Keratinocyte (primary cell): ENCODE measurements around the gene CRX. TPM values are rescaled to one million over a fixed set of nuclear protein-coding genes. Genes with fewer than 3 reads are reported as not detected.

Experiments
- DNase-seq: peaks from one replicate; pipeline ENCODE4 v3.0.0-alpha.2; 2011; ENCODE audit warnings: low read depth, missing footprints, low spot score
- FAIRE-seq: peaks from 2 replicates; lab custom pipeline; 2011; peaks lifted over from hg19 to GRCh38; lab: Jason Lieb, UNC
- H2AFZ ChIP-seq: 2 replicates; pipeline ENCODE4 v1.6.0; 2012; ENCODE audit warnings: low read length, control low read depth, inconsistent platforms; ENCODE audit not compliant: control insufficient read depth
- H3K27ac ChIP-seq: 2 replicates; pipeline ENCODE4 v1.5.1; 2011; ENCODE audit warnings: low read length; ENCODE audit not compliant: control insufficient read depth, insufficient read depth
- H3K27me3 ChIP-seq: 3 replicates; pipeline ENCODE4 v1.6.0; 2011; ENCODE audit warnings: low read length; ENCODE audit not compliant: control insufficient read depth, insufficient read depth; ENCODE audit errors: extremely low read depth
- H3K36me3 ChIP-seq, 2 experiments: 2 replicates in 1 of 2; 3 replicates in 1 of 2; pipeline ENCODE4 v1.5.1; 2011; ENCODE audit warnings: low read length in 2 of 2, mild to moderate bottlenecking in 1 of 2; ENCODE audit not compliant: control insufficient read depth in 2 of 2, insufficient read depth in 2 of 2; ENCODE audit errors: extremely low read depth in 1 of 2
- H3K4me1 ChIP-seq: 3 replicates; pipeline ENCODE4 v1.5.1; 2011; ENCODE audit warnings: low read length; ENCODE audit not compliant: control insufficient read depth, insufficient read depth; ENCODE audit errors: extremely low read depth
- H3K4me2 ChIP-seq: 3 replicates; pipeline ENCODE4 v1.6.0; 2011; ENCODE audit warnings: low read depth, low read length; ENCODE audit not compliant: control insufficient read depth, insufficient read depth; ENCODE audit errors: extremely low read depth
- H3K4me3 ChIP-seq, 3 experiments: fragments of 200-600 bp in 1 of 3; sonication (generic) in 1 of 3; 2 replicates in 2 of 3; 3 replicates in 1 of 3; pipeline ENCODE4 v1.5.1; 2011 to 2016; ENCODE audit warnings: low read length in 3 of 3, mild to moderate bottlenecking in 3 of 3, control low read depth in 2 of 3, inconsistent platforms in 1 of 3, low read depth in 1 of 3, mixed read lengths in 1 of 3, mixed run types in 1 of 3, moderate library complexity in 1 of 3; ENCODE audit not compliant: control insufficient read depth in 2 of 3, insufficient read depth in 2 of 3; ENCODE audit errors: extremely low read depth in 1 of 3
- H3K79me2 ChIP-seq: 2 replicates; pipeline ENCODE4 v1.6.0; 2012; ENCODE audit warnings: low read length; ENCODE audit not compliant: control insufficient read depth, insufficient read depth
- H3K9ac ChIP-seq: 3 replicates; pipeline ENCODE4 v1.6.0; 2011; ENCODE audit warnings: low read length; ENCODE audit not compliant: control insufficient read depth, insufficient read depth; ENCODE audit errors: extremely low read depth
- H3K9me1 ChIP-seq: 3 replicates; pipeline ENCODE4 v1.6.0; 2011; ENCODE audit warnings: low read length; ENCODE audit not compliant: control insufficient read depth, insufficient read depth; ENCODE audit errors: extremely low read depth
- H3K9me3 ChIP-seq: 2 replicates; pipeline ENCODE4 v1.5.1; 2012; ENCODE audit warnings: low read depth, low read length; ENCODE audit not compliant: control insufficient read depth
- H4K20me1 ChIP-seq: 3 replicates; pipeline ENCODE4 v1.6.0; 2011; ENCODE audit warnings: low read length; ENCODE audit not compliant: control insufficient read depth, insufficient read depth; ENCODE audit errors: extremely low read depth
- CTCF ChIP-seq, 3 experiments: IDR thresholded peaks in 1 of 3; conservative IDR thresholded peaks in 1 of 3; optimal IDR thresholded peaks in 1 of 3; 2 replicates in 2 of 3; 3 replicates in 1 of 3; pipeline versions ENCODE3 to v1.5.1; 2011; ENCODE audit warnings: low read length in 3 of 3, mild to moderate bottlenecking in 3 of 3, moderate library complexity in 2 of 3, control low read depth in 1 of 3, inconsistent platforms in 1 of 3; ENCODE audit not compliant: insufficient read depth in 2 of 3; ENCODE audit errors: extremely low read depth in 1 of 3
- EZH2 ChIP-seq: IDR thresholded peaks from one replicate; pipeline ENCODE4 v1.6.1; 2012; ENCODE audit warnings: inconsistent platforms, mild to moderate bottlenecking, low read length, moderate library complexity
- dilution Hi-C: fragments of 300-500 bp; cut with MboI; formaldehyde crosslinking; loops from one replicate; pipeline ENCODE4 v1.7.0; 2020; ENCODE audit warnings: low sequenced_read_pairs; ENCODE audit not compliant: extremely low pct_ligation_motif_present
- polyA plus RNA-seq, 5 experiments: library from polyadenylated mRNA; depleted of rRNA in 3 of 5; stranded (reverse) in 3 of 5; stranded (forward) in 1 of 5; unstranded in 1 of 5; fragments of >200 nt; gene quantifications; 1 replicate in 1 of 5; 2 replicates in 3 of 5; 3 replicates in 1 of 5; pipeline versions ENCODE4 v1.2.1 to v1.2.3, GENCODE V29; 2011 to 2012; ENCODE audit warnings: missing spikeins in 2 of 5, low read depth in 1 of 5, low replicate concordance in 1 of 5
- small RNA-seq, 3 experiments: library from RNA; depleted of rRNA; stranded (forward); fragments of <200 nt; gene quantifications; one replicate each; pipeline ENCODE3, GENCODE V24; 2012; ENCODE audit warnings: low read depth in 3 of 3, low replicate concordance in 1 of 3; ENCODE audit not compliant: insufficient read length in 3 of 3

The CRX gene
- polyA plus RNA-seq, 1 donor (not counting 4 experiments of a cell fraction or from before 2014, with no cell fraction given), result not detected

- no peak for TF ChIP-seq CTCF (optimal IDR thresholded peaks at IDR 0.05 in 1 of 3, IDR thresholded peaks at IDR 0.05 in 1 of 3, conservative IDR thresholded peaks at IDR 0.05 in 1 of 3; ENCODE audit: extremely low read depth in 1 of 3, insufficient read depth in 2 of 3, low read length in 3 of 3)
- no peak for TF ChIP-seq EZH2
- H3K9me1 ChIP-seq, result no peaks in the 10 kb centered on the region
- DNase-seq (no peak), FAIRE-seq (no peak)
- H3K4me2 ChIP-seq, result no peak overlapping the region
- dilution Hi-C loops, result no loop called here
- H3K27ac ChIP-seq, result no peak overlapping the region
- H3K9me3 ChIP-seq, result no peaks in the 10 kb centered on the region
- no peaks in the 10 kb centered on the region for H4K20me1 ChIP-seq
- no peak overlapping the region for H2AFZ ChIP-seq
- no peaks in the 10 kb centered on the region for H3K79me2 ChIP-seq
- no peak overlapping the region for H3K9ac ChIP-seq
- no peaks in the 10 kb centered on the region for H3K4me1 ChIP-seq
- no peaks in the 10 kb centered on the region for H3K27me3 ChIP-seq
- no peaks in the 10 kb centered on the region for H3K36me3 ChIP-seq
- H3K4me3 ChIP-seq, result no peak overlapping the region
Observed at GRCh38 chr19:47891622-47891922, 69.8 kb downstream of the CRX start.

- H3K4me2 ChIP-seq, result no peak overlapping the region
- no peaks in the 10 kb centered on the region for H3K4me1 ChIP-seq
- no peaks in the 10 kb centered on the region for H3K27me3 ChIP-seq
- FAIRE-seq (no peak), DNase-seq (no peak)
- H3K9me1 ChIP-seq, result no peaks in the 10 kb centered on the region
- no peaks in the 10 kb centered on the region for H3K36me3 ChIP-seq
- dilution Hi-C loops, result no loop called here
- no peaks in the 10 kb centered on the region for H3K9me3 ChIP-seq
- H2AFZ ChIP-seq, result no peak overlapping the region
- no peak overlapping the region for H3K4me3 ChIP-seq
- no peak overlapping the region for H3K9ac ChIP-seq
- TF ChIP-seq CTCF (optimal IDR thresholded peaks at IDR 0.05 in 1 of 3, IDR thresholded peaks at IDR 0.05 in 1 of 3, conservative IDR thresholded peaks at IDR 0.05 in 1 of 3; ENCODE audit: extremely low read depth in 1 of 3, insufficient read depth in 2 of 3, low read length in 3 of 3) (no peak), EZH2 (no peak)
- H3K79me2 ChIP-seq, result no peaks in the 10 kb centered on the region
- H3K27ac ChIP-seq, result no peak overlapping the region
- H4K20me1 ChIP-seq, result no peaks in the 10 kb centered on the region
Observed at GRCh38 chr19:47891923-47892666, 70.4 kb downstream of the CRX start.

Small RNAs within 50 kb of the gene (small RNA-seq; reads per million reads assigned to genes)
- 0 reads per million in 3 experiments for gene AC008745.1

Other genes with a start within 250 kb of the CRX start
- not detected in 3 replicates for gene ZNF541, start 248.8 kb upstream of the CRX start, polyA plus RNA-seq
- 0.28 to 0.50 TPM (median 0.42 TPM) in 3 replicates for gene BICRA, start 212.8 kb upstream of the CRX start, polyA plus RNA-seq
- gene EHD2, start 108.5 kb upstream of the CRX start, polyA plus RNA-seq, result 18.3 to 48.5 TPM (median 23.7 TPM) in 3 replicates
- gene NOP53, start 76.4 kb upstream of the CRX start, polyA plus RNA-seq, result 64.5 to 80.2 TPM (median 73.9 TPM) in 3 replicates
- 421 to 777 TPM (median 509 TPM) in 3 replicates for gene SELENOW, start 43.2 kb upstream of the CRX start, polyA plus RNA-seq
- gene TPRX1, start 17.4 kb upstream of the CRX start, polyA plus RNA-seq, result not detected in 3 replicates
- not detected in 3 replicates for gene TPRX2, start 37.3 kb downstream of the CRX start, polyA plus RNA-seq
- gene SULT2A1, start 64.4 kb downstream of the CRX start, polyA plus RNA-seq, result not detected in 3 replicates
- gene BSPH1, start 170.2 kb downstream of the CRX start, polyA plus RNA-seq, result not detected in 3 replicates
- gene ELSPBP1, start 172.7 kb downstream of the CRX start, polyA plus RNA-seq, result not detected in 3 replicates
- not detected in 3 replicates for gene CABP5, start 222.1 kb downstream of the CRX start, polyA plus RNA-seq